ENCODE results near the gene S100Z.

DNA sequence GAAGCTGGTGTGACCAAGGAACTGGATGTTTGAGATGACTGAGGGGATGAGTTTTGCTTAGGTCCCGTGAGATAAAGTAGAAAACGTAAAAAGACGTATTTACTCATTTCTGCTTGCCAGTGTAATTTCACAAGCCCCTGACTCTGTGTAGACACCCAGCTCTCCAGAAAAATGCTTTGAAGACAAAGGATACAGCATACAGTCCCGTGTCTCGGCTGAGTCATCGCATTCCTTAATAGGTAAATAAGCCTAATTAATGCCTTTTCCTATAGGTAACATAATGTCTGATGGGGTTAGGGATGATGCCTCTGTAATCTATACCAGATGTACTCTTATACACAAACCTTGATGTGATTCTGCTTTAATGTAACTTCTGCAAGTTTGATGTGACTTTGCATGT, 20.2 kb downstream of the S100Z start:
- TF ChIP-seq, protein P1, sequence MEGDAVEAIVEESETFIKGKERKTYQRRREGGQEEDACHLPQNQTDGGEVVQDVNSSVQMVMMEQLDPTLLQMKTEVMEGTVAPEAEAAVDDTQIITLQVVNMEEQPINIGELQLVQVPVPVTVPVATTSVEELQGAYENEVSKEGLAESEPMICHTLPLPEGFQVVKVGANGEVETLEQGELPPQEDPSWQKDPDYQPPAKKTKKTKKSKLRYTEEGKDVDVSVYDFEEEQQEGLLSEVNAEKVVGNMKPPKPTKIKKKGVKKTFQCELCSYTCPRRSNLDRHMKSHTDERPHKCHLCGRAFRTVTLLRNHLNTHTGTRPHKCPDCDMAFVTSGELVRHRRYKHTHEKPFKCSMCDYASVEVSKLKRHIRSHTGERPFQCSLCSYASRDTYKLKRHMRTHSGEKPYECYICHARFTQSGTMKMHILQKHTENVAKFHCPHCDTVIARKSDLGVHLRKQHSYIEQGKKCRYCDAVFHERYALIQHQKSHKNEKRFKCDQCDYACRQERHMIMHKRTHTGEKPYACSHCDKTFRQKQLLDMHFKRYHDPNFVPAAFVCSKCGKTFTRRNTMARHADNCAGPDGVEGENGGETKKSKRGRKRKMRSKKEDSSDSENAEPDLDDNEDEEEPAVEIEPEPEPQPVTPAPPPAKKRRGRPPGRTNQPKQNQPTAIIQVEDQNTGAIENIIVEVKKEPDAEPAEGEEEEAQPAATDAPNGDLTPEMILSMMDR (IDR thresholded peaks at IDR 0.05): no peak
- TF ChIP-seq TCF7L2 (IDR thresholded peaks at IDR 0.05; ENCODE audit: low read depth, low read length) (no peak), POLR2AphosphoS5 (IDR thresholded peaks at IDR 0.05; ENCODE audit: low read depth, low read length) (no peak), SIN3A (IDR thresholded peaks at IDR 0.05; ENCODE audit: borderline replicate concordance, insufficient read depth, low read depth, low read length) (no peak)

Data from Panc1 (cell line).